Measurements from ENCODE around the gene RNF152.

DNA sequence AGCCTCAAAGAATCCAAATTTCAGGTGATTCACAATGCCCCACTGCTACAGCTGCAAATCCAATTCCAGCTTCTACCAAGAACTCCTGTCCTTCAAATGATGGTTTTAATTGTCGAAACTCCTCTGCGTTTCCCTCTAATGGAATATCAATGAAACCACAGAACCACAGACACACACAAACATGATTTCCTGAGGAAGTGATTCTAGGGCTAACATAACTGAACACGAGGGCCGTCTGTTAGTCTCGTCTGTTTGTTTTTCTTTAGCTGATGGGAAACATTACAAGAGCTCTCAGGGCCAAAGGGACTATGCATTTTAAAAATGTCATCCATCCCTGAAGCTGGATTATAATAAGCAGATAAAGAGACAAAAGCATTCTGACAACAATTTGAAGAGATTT lies 59.4 kb downstream of the RNF152 start:
- no peak for TF ChIP-seq EZH2 (IDR thresholded peaks at IDR 0.05; ENCODE audit: borderline replicate concordance, low read length)
- TF ChIP-seq, protein P1, sequence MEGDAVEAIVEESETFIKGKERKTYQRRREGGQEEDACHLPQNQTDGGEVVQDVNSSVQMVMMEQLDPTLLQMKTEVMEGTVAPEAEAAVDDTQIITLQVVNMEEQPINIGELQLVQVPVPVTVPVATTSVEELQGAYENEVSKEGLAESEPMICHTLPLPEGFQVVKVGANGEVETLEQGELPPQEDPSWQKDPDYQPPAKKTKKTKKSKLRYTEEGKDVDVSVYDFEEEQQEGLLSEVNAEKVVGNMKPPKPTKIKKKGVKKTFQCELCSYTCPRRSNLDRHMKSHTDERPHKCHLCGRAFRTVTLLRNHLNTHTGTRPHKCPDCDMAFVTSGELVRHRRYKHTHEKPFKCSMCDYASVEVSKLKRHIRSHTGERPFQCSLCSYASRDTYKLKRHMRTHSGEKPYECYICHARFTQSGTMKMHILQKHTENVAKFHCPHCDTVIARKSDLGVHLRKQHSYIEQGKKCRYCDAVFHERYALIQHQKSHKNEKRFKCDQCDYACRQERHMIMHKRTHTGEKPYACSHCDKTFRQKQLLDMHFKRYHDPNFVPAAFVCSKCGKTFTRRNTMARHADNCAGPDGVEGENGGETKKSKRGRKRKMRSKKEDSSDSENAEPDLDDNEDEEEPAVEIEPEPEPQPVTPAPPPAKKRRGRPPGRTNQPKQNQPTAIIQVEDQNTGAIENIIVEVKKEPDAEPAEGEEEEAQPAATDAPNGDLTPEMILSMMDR (conservative IDR thresholded peaks at IDR 0.05 in 1 of 2, IDR thresholded peaks at IDR 0.05 in 1 of 2; ENCODE audit: extremely low read depth in 1 of 2, insufficient read depth in 1 of 2, low read depth in 1 of 2, low read length in 2 of 2): no peak

Data from mammary epithelial cell (primary cell).